ENCODE results near the gene ATXN1.

GRCh38 chr6:16740097-16740496 lies 21.2 kb downstream of the ATXN1 start:
- no peak for TF ChIP-seq POLR2AphosphoS5 (IDR thresholded peaks at IDR 0.05; ENCODE audit: low read depth, low read length)
- TF ChIP-seq EZH2phosphoT487 (IDR thresholded peaks at IDR 0.05; ENCODE audit: borderline replicate concordance, low read depth) = no peak
- TF ChIP-seq EP300 (IDR thresholded peaks at IDR 0.05; ENCODE audit: borderline replicate concordance in 1 of 2, low read depth in 1 of 2, low read length in 1 of 2) = no peak

Data from SK-N-SH (cell line).